Gastroesophageal sphincter (tissue), 4 donors: ENCODE data around the gene FOXD4L1. TPM values are rescaled to one million over a fixed set of nuclear protein-coding genes. Genes with fewer than 3 reads are reported as not detected.
A peak's percentile ranks its signal among the peaks of the same experiment; 100 is the strongest.
"Not testable (repeated sequence)": the region's sequence is repeated elsewhere in the genome, so short reads cannot be mapped to it uniquely, and the experiment has no call there.

Source experiments
- ATAC-seq: fragments of 150-250 bp; one replicate; pipeline ENCODE4 v1.9.1; 2016; ENCODE audit warnings: mild to moderate bottlenecking, moderate library complexity
- H3K27ac ChIP-seq, 4 donors: fragments of 200-600 bp; sonication (generic) in 3 of 4; 1 replicate in 3 of 4; 2 replicates in 1 of 4; pipeline ENCODE4 v1.5.1; 2016 to 2019
- H3K27me3 ChIP-seq: fragments of 200-600 bp; sonication (generic); one replicate; pipeline ENCODE4 v1.5.1; 2019
- H3K36me3 ChIP-seq, 2 donors: fragments of 200-600 bp; sonication (generic); one replicate each; pipeline ENCODE4 v1.5.1; 2019; ENCODE audit warnings: control low read depth in 1 of 2
- H3K4me1 ChIP-seq, 3 donors: fragments of 200-600 bp; sonication (generic); 1 replicate in 2 of 3; 2 replicates in 1 of 3; pipeline ENCODE4 v1.5.1; 2016 to 2019; ENCODE audit warnings: control low read depth in 2 of 3
- H3K4me3 ChIP-seq, 2 donors: fragments of 200-600 bp; sonication (generic); one replicate each; pipeline ENCODE4 v1.5.1; 2019; ENCODE audit warnings: mild to moderate bottlenecking in 1 of 2, moderate library complexity in 1 of 2
- H3K9me3 ChIP-seq, 3 donors: fragments of 200-600 bp; sonication (generic); one replicate each; pipeline ENCODE4 v1.5.1; 2017 to 2019; ENCODE audit warnings: control low read depth in 2 of 3
- WGBS, 2 donors: methylation state at CpG; one replicate each; pipeline ENCODE4 v1.1.5; 2018; ENCODE audit warnings: low coverage in 1 of 2; 5-methylcytosine and 5-hydroxymethylcytosine counted together
- total RNA-seq, 4 donors: library from RNA; depleted of rRNA; stranded (reverse); fragments of >200 nt; gene quantifications; one replicate each; pipeline ENCODE4 v1.1.0, GENCODE V29; 2016
- TF ChIP-seq, protein P1 (sequence below), 4 experiments: fragments of 200-600 bp in 2 of 4; fragments of 450-650 bp in 2 of 4; sonication (generic) in 1 of 4; IDR thresholded peaks; one replicate each; pipeline ENCODE4 v1.5.1; 2017 to 2019; ENCODE audit warnings: antibody characterized with exemption in 4 of 4, mild to moderate bottlenecking in 2 of 4, moderate library complexity in 2 of 4

Gene FOXD4L1
- total RNA-seq, 4 donors from 2014 or later: 0.50 TPM; not detected in 3

DNA sequence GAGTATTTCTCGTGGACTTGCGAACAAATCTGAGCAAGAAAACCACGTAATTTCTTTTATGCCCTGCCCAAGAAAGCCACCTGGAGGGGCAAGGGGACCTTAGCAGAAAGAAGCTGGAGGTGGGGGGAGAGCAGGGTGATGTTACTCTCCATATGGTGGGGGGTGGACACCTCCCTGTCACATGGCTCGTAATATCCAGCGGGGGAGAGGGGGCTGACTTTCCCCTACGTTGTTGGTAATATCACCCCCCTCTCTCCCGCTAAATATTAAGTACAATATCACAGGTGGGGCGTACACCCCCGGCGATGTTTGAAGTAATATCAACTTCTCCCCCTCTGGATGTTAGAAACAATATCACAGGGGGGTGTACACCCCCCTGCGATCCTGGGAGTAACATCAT lies 9.7 kb downstream of the FOXD4L1 start:
- H3K27ac ChIP-seq, H3K36me3 ChIP-seq, ATAC-seq, H3K4me3 ChIP-seq, H3K9me3 ChIP-seq: not testable (repeated sequence)
- H3K4me1 ChIP-seq: peaks cover 0 to 11% (median 9%) of the 10 kb centered on the region in 3 donors
- whole genome bisulfite sequencing, 2 donors: 20 to 45% methylated on average over 1 to 7 of the region's 11 CpGs
- H3K27me3 ChIP-seq: peaks cover 46% of the 10 kb centered on the region

DNA sequence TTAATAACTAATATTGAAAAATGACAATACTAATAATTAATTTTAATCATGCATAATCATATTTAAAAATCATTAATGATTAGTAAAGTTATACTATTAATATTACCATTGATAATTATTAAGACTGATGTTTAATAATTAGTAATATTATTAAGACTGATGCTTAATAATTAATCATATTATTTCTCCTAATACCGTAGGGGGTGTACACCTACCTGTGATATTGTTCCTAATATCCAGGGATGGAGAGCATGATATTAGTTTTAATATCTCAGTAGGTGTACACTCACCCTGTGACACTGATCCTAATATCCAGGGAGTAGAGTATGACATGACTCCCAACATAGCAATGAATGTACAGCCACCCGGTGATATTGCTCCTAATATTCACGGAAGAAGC lies 12.4 kb downstream of the FOXD4L1 start:
- WGBS, 2 donors: 67% methylated on average over 1 of the region's 3 CpGs; no CpG with 5 or more reads in 1 of the 2 donors
- not testable (repeated sequence) for H3K4me1 ChIP-seq, H3K4me3 ChIP-seq, H3K9me3 ChIP-seq, H3K36me3 ChIP-seq, H3K27ac ChIP-seq, ATAC-seq
- peaks cover 24% of the 10 kb centered on the region for H3K27me3 ChIP-seq

DNA sequence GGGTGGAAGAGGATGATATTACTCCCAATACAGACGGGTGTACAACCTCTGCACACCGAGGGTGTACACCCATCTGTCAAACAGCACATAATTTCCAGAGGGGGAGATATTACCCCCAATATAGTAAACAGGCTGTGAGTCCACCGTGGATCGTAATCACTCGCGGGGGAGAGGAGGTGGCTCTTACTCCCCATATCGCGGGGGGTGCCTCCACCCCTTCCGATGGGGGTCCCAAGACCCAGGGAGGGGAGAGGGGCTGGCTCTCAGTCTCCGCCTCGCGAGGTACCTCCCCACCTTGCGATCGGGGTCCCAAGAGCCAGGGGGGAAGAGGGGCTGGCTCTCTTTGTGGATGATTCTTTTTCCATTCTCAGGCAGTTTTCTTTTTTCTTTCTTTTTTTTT lies 13.4 kb downstream of the FOXD4L1 start:
- WGBS, 2 donors: 55 to 82% methylated on average over 5 of the region's 14 CpGs
- not testable (repeated sequence) for H3K4me3 ChIP-seq, ATAC-seq, H3K9me3 ChIP-seq, H3K36me3 ChIP-seq, H3K4me1 ChIP-seq, H3K27ac ChIP-seq
- H3K27me3 ChIP-seq: peaks cover 17% of the 10 kb centered on the region

DNA sequence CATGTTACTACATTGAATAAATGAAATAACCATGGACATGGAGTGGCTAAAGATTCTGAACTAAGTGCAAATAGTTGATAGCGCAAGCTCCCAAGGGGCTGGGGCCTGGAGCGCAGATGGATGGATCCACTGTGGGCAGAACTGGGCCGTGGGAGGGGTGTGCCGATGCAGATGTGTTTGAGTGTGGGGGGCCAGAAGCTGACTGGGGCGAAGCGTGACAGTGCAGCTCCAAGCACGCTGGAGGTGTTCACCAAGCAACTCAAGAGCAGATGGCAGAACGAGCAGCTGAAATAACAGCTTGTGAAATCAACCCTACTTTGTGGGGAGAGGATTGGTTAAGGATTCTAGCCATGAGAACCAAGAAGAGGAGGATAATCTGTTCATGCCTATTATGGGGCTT lies 17.0 kb downstream of the FOXD4L1 start:
- not testable (repeated sequence) for H3K9me3 ChIP-seq, H3K36me3 ChIP-seq, H3K4me1 ChIP-seq, ATAC-seq, H3K27me3 ChIP-seq, H3K27ac ChIP-seq, H3K4me3 ChIP-seq
- 76 to 90% methylated on average over 6 to 7 of the region's 8 CpGs for WGBS, 2 donors

DNA sequence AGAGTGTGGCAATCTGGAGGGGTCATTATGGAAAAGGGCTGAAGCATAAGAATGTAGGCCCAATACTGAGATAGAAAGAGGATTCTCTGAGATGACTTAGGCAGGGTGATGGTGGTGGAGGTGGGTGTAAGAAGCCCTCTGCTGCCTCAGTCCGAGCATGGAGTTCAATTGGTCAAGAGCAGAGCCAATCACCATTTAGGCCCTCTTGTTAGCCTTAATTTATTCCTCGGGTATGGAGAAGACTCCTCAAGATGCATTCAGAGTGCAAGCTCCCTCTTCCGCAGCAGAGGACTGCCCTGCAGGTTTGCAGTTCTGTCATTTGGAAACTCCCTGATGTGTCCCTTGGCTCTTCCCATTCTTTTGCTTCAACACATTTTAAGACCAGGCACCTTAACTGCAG lies 17.5 kb downstream of the FOXD4L1 start:
- H3K4me3 ChIP-seq, H3K9me3 ChIP-seq, H3K4me1 ChIP-seq, H3K36me3 ChIP-seq, H3K27ac ChIP-seq, H3K27me3 ChIP-seq, ATAC-seq: not testable (repeated sequence)
- WGBS, 2 donors: 88% methylated on average over 2 of the region's 3 CpGs; no CpG with 5 or more reads in 1 of the 2 donors

DNA sequence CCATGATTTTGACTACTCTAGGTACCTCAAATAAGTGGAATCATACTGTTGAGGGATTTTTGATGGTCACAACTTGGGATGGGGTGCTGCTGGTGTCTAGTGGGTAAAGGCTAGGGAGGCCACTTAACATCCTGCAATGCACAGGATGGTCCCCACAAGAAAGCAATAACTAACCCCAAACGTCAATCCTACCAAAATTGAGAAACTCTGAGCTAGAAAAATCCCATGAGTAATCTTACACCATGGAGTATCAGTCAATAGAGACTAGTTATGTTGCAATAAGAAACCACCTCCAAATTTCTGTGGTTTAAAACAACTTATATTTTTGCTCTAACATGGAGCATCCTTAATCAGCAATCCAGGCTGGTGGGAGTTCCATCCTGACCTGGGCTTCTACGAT lies 18.6 kb downstream of the FOXD4L1 start:
- not testable (repeated sequence) for H3K36me3 ChIP-seq, H3K27me3 ChIP-seq, ATAC-seq, H3K9me3 ChIP-seq, H3K4me1 ChIP-seq, H3K4me3 ChIP-seq, H3K27ac ChIP-seq
- WGBS, 2 donors: 80% methylated on average over 1 of the region's 2 CpGs; no CpG with 5 or more reads in 1 of the 2 donors

DNA sequence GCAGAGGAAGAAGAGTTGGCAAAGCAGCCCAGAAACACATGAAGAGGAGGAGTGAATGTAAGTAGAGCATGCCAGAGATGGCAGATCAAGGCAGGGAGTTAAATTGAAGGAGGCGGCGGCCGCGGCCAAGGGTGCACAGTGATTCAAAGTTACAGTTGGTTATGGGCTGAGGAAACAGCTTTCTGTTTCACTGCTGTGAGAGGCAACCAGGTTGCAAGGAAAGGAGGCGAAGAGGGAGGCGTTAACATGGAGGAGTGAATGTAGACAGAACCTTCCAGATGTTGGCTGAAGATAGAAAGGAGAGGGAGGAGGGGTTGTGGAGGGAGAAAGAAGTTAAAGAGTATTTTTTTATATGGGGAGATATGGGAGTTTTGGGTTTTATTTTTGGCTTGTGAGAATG lies 22.4 kb downstream of the FOXD4L1 start:
- not testable (repeated sequence) for H3K4me3 ChIP-seq, H3K9me3 ChIP-seq, H3K27me3 ChIP-seq, H3K36me3 ChIP-seq, H3K27ac ChIP-seq, ATAC-seq, H3K4me1 ChIP-seq
- 81 to 83% methylated on average over 5 to 6 of the region's 6 CpGs for WGBS, 2 donors

DNA sequence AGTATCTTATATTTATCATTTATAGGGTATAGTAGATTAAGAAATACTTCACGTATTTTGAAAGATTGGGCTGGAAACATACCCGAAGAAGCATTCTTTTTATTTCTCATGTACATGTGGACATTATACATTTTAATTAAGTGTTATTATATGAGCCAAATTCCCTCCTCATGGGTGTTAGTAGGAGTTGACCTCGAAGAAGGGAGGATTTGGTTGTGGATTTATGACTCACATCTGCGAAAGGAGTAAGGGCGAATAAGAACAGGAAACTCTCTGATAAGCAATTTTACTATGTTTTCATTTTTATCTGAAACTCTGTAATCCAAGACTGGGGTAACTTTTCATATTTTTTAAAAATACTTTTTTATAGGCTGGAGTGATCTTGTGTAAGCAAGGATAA lies 23.0 kb downstream of the FOXD4L1 start:
- WGBS, 2 donors: 60 to 83% methylated on average over 1 to 2 of the region's 5 CpGs
- ATAC-seq, H3K4me3 ChIP-seq, H3K4me1 ChIP-seq, H3K27ac ChIP-seq, H3K9me3 ChIP-seq, H3K36me3 ChIP-seq, H3K27me3 ChIP-seq: not testable (repeated sequence)

DNA sequence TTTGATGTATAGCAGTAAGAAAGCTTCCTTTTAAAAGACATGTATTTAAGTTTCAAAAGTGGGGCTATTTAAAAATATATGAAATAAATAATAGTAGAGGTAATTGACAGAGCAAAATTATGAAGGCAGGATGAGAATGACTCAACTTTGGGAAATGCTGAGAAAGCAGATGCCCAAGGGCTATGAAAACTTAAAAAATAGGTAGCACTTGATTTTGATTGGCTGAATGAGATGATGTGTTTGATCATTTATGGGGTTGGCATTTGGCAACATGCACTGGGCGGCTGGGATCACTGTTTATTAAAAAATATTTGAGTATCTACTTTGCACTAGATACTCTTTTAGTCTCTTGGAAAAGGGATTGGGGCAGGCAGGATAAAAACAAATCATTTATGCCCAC lies 26.5 kb downstream of the FOXD4L1 start:
- ATAC-seq: not testable (repeated sequence)

DNA sequence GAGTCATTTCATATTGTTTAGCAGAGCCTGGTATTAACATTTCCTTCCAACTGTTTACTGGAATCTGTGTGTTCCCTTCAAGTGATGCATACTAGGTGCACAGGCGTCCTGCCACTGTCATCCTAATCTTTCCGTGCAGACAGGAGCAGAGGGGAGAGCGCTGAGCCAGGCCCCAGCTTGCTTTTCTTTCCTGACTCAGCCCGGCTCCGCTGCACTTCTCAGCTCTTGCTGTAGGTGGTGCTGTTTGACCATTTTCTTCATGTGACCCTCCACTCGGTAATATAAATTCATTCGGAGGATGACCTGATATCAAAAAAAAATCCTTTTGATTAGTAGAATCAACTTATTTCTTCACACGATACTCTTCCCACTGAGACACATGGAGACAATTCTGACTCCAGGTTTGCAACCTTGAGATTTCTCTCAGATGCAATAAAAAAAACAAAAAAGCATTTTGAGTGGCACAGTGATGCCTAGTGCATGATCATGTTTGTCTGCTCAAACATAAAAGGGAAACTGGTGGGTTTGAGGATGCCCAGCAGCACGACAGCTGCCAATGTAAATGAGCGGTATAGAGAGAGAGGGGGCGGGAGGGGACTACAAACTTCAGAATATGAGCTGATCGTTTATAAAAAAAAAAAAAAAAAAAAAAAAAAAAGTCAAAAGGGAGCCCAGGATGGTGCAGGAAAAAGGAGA lies 29.0 kb downstream of the FOXD4L1 start:
- H3K9me3 ChIP-seq, H3K4me3 ChIP-seq, H3K27me3 ChIP-seq, H3K4me1 ChIP-seq, H3K27ac ChIP-seq, H3K36me3 ChIP-seq: not testable (repeated sequence)
- ATAC-seq: peak; percentile 73
- 0% methylated on average over 1 of the region's 12 CpGs for WGBS, 2 donors
- TF ChIP-seq, protein P1, sequence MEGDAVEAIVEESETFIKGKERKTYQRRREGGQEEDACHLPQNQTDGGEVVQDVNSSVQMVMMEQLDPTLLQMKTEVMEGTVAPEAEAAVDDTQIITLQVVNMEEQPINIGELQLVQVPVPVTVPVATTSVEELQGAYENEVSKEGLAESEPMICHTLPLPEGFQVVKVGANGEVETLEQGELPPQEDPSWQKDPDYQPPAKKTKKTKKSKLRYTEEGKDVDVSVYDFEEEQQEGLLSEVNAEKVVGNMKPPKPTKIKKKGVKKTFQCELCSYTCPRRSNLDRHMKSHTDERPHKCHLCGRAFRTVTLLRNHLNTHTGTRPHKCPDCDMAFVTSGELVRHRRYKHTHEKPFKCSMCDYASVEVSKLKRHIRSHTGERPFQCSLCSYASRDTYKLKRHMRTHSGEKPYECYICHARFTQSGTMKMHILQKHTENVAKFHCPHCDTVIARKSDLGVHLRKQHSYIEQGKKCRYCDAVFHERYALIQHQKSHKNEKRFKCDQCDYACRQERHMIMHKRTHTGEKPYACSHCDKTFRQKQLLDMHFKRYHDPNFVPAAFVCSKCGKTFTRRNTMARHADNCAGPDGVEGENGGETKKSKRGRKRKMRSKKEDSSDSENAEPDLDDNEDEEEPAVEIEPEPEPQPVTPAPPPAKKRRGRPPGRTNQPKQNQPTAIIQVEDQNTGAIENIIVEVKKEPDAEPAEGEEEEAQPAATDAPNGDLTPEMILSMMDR (IDR thresholded peaks at IDR 0.05): peak in 1 of 4 experiments; percentile 18

More for the DNA sequence above, 26.5 kb downstream of the FOXD4L1 start:
- H3K27me3 ChIP-seq, H3K4me3 ChIP-seq, H3K27ac ChIP-seq, H3K4me1 ChIP-seq, H3K9me3 ChIP-seq, H3K36me3 ChIP-seq: not testable (repeated sequence)
- WGBS, 2 donors: 67 to 70% methylated on average over 1 of the region's 1 CpG

DNA sequence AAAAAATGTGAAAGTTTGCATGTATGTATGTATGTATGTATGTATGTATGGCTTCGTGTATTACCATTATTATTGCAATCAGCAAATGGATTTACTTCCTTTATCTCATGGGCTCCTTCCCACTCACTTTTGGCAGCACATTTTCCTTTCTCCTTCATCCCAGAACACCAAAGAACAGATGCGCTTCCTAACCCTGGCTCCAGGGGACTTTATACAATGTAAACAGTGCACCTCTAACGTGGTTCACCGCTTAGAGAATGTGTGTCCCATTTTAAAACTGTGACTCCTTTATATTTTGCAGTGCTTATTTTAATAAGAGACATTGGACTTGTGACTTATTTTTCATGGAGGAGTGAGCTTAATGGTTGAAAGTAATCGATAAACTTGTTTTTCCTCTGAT lies 29.7 kb downstream of the FOXD4L1 start:
- not testable (repeated sequence) for ATAC-seq, H3K27ac ChIP-seq
- WGBS, 2 donors: 36 to 64% methylated on average over 3 to 4 of the region's 5 CpGs

DNA sequence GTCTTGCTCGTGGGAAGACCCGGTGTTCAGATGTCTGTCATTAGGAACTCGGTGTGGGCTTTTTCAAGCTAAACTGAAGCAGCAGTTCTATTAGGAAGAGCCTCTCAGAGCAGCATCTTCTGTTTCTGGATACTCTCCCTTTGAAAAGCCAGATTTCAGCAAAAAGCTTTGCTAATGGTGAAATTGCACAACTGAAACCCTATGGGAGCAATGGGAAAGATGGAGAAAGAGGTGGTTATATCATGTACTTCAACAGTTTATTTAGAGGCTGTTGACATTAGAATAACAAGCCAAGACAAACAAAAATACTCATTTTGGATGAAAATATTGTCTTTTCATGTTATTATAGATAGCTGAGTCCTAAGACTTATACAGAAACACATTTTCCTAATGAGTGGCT lies 30.4 kb downstream of the FOXD4L1 start:
- not testable (repeated sequence) for H3K9me3 ChIP-seq, H3K27me3 ChIP-seq, H3K36me3 ChIP-seq, H3K4me3 ChIP-seq, H3K4me1 ChIP-seq, H3K27ac ChIP-seq, ATAC-seq
- WGBS, 2 donors: 60% methylated on average over 3 of the region's 3 CpGs; no CpG with 5 or more reads in 1 of the 2 donors

More for the DNA sequence above, 29.7 kb downstream of the FOXD4L1 start:
- not testable (repeated sequence) for H3K4me3 ChIP-seq, H3K9me3 ChIP-seq, H3K4me1 ChIP-seq, H3K27me3 ChIP-seq, H3K36me3 ChIP-seq

DNA sequence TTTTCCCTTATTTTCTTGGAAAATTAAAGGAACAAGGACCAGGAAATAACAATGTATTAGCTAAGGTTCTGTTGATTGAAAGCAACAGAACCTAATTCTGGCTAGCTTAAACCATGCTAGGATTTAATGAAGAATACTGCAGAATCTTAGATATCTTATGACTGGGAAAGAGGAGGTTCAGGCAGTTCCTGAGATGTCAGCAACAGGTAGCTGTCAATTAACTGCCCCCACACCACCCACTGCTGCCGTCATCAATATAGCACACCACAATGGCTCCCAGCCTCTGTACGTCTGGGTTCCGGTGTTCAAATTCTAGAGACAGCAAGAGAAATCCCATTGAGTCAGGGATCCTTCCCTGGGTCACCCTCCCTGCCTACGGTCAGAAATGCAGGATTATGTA lies 34.5 kb downstream of the FOXD4L1 start:
- not testable (repeated sequence) for H3K4me3 ChIP-seq, ATAC-seq, H3K27ac ChIP-seq, H3K27me3 ChIP-seq, H3K9me3 ChIP-seq, H3K36me3 ChIP-seq, H3K4me1 ChIP-seq
- WGBS, 2 donors: no CpG with 5 or more reads among the region's 4 CpGs
